GM21717 (cell line): ENCODE results near the gene FAM193B.

Experiments used
- ATAC-seq: cut with Tn5 transposase; IDR thresholded peaks from one replicate; pipeline ENCODE4 v1.9.1; 2021; ENCODE audit warnings: mild to moderate bottlenecking, moderate library complexity; ENCODE audit not compliant: unreplicated experiment

Gene FAM193B

GRCh38 chr5:177472460-177473442 is 81.6 kb downstream of the FAM193B start:
- ATAC-seq, result no peak

DNA sequence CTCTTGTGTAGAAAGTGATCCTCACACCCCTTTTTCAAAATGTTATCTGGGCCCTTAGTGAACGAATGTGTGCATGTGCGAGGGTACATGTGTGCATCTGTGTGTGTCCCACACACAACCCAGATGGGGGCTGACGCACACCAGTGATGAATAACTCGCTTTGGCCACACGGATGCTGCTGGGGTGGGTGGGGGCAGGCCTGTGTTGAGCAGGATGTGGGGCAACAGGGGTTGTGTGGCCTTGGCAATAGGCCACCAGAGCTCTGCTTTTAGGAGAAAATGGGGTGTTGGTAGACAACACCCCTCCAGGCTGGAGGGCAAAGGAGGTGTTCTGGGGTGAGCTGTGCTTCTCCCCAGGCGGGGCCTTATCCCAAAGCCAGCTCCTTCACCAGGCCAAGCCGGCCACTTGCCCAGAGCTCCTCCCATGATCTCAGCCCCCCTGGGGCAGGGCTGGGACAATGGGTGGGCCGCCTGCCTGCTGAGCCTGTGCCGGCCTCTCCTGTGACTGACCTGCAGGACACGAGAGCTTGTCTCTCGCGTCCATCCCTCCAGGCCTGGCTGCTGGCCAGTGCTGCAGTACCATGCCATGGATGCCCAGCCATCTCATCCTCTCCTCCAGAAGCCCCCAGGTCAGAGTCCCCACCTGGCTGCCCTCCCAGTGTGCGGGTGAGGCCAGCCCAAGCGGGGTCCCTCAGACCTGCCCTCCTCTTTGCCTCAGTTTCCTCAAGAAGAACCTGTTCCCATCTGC is 82.6 kb downstream of the FAM193B start:
- ATAC-seq, result no peak

DNA sequence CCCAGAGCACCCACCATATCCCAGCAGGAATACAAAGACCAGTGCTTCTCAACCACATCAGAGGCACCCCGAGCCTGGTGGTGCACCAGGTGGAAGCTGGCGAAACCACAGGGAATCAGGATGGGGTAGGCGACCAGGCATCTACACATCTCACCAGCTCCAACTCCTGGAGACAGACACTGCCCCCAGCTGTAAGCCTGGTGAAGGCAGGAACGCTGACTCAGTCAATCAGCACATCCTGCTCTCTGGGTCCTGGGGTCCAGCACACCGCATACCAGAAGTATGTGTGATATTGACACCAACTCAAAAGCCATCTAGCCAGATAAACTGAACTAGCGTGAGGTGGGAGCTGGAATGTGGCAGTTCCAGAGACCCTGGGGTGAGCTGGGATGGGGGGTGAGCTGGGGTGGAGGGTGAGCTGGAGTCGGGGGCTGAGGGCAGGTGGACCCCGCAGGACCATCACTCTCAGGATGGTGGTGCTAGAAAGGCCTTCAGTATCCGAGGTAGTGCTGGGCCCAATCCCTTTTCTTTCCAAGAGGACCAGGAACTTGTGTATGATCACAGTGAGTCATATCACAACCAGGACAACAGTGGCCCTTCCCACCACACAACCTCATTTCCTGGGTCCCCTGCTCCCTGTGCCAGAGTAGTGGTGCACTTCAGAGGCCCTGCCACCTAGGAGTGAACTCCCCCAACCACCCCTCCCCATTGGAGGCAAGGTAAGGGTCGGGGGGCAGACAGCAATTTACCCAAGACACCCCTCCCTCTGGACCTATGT is 83.4 kb downstream of the FAM193B start:
- ATAC-seq, result no peak
